ENCODE data around the gene CD83. TPM values are rescaled to one million over a fixed set of nuclear protein-coding genes. Genes with fewer than 3 reads are reported as not detected.

Gene CD83
- total and polyA plus RNA-seq, 2 of the 4 experiments (the other 2 are of a cell fraction): 2.0 to 2.5 TPM

DNA sequence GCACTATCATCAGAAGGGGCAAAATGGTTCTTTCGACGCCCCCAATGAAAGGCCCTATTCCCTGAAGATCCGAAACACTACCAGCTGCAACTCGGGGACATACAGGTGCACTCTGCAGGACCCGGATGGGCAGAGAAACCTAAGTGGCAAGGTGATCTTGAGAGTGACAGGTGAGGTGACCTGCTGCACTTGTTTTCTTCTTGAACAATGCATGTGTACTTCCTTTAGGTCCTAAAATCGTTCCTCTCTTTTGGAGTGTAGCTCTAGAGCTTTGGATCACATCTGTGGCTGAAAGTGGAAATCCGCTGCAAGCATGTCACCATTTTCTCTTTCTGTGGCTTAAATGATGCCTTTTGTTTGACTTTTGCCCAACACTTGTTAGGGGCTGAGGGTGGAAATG lies 14.0 kb downstream of the CD83 start:
- no peak overlapping the region for H2AK9ac ChIP-seq (replicated peaks; ENCODE audit: low read depth, low read length, poor library complexity)
- H3K4me2 ChIP-seq (ENCODE audit: low read depth, low read length): no peak overlapping the region
- no peak overlapping the region for H3K23ac ChIP-seq (ENCODE audit: low read depth, low read length)
- in situ Hi-C loops (cut with MboI; ENCODE audit: low sequenced_read_pairs): no loop called here
- H3K4me3 ChIP-seq (ENCODE audit: insufficient read depth, low read depth, low read length): no peak overlapping the region
- no peaks in the 10 kb centered on the region for H4K20me1 ChIP-seq (ENCODE audit: insufficient read depth, low read length)
- no peak overlapping the region for H2AK5ac ChIP-seq (ENCODE audit: low read depth, low read length)
- ChIA-PET CTCF (no interaction called here), POLR2A (ENCODE audit: unreplicated experiment) (no interaction called here)
- H3K79me1 ChIP-seq (ENCODE audit: low read depth in 1 of 2, low read length in 2 of 2): no peaks in the 10 kb centered on the region
- H2BK120ac ChIP-seq (ENCODE audit: low read depth, low read length): no peak overlapping the region
- no peak overlapping the region for H4K8ac ChIP-seq (ENCODE audit: low read depth in 2 of 2, low read length in 2 of 2)
- H3K56ac ChIP-seq (ENCODE audit: extremely low read depth, insufficient read depth, low read length): no peak overlapping the region
- no peaks in the 10 kb centered on the region for H3K4me1 ChIP-seq (ENCODE audit: control insufficient read depth, insufficient read depth, low read length)
- H3K9ac ChIP-seq (ENCODE audit: low read depth, low read length): no peak overlapping the region
- H3K27ac ChIP-seq (ENCODE audit: insufficient read depth, low read length): no peak overlapping the region
- H3K9me3 ChIP-seq (ENCODE audit: control insufficient read depth, insufficient read depth, low read length): no peaks in the 10 kb centered on the region
- intact Hi-C loops (cut with micrococcal nuclease): no loop called here
- no peaks in the 10 kb centered on the region for H3K9me1 ChIP-seq (ENCODE audit: insufficient read depth, low read length)
- WGBS, 2 experiments (ENCODE audit: extremely low coverage in 2 of 2, insufficient read length in 1 of 2): 93% methylated on average over 3 of the region's 7 CpGs; no CpG with 5 or more reads in 1 of the 2 experiments
- TF ChIP-seq POLR2A (IDR thresholded peaks at IDR 0.05; ENCODE audit: low read depth, low read length): no peak
- TF ChIP-seq, protein P1, sequence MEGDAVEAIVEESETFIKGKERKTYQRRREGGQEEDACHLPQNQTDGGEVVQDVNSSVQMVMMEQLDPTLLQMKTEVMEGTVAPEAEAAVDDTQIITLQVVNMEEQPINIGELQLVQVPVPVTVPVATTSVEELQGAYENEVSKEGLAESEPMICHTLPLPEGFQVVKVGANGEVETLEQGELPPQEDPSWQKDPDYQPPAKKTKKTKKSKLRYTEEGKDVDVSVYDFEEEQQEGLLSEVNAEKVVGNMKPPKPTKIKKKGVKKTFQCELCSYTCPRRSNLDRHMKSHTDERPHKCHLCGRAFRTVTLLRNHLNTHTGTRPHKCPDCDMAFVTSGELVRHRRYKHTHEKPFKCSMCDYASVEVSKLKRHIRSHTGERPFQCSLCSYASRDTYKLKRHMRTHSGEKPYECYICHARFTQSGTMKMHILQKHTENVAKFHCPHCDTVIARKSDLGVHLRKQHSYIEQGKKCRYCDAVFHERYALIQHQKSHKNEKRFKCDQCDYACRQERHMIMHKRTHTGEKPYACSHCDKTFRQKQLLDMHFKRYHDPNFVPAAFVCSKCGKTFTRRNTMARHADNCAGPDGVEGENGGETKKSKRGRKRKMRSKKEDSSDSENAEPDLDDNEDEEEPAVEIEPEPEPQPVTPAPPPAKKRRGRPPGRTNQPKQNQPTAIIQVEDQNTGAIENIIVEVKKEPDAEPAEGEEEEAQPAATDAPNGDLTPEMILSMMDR (conservative IDR thresholded peaks at IDR 0.05; ENCODE audit: low read depth, low read length): no peak
- DNase-seq: no peak
- no peaks in the 10 kb centered on the region; the same call in 1 of the 2 replicates for H3K36me3 ChIP-seq (ENCODE audit: control insufficient read depth, insufficient read depth, low read length)
- no peaks in the 10 kb centered on the region for H3K27me3 ChIP-seq (ENCODE audit: control insufficient read depth, insufficient read depth, low read length)
- H3K14ac ChIP-seq (replicated peaks; ENCODE audit: low read depth, low read length): no peak overlapping the region
- no peak overlapping the region for H3K4ac ChIP-seq (ENCODE audit: low read depth, low read length)
- BruUV-seq (replicated peaks): no TSS peak
- H2BK15ac ChIP-seq (ENCODE audit: low read depth, low read length): no peak overlapping the region
- dilution Hi-C loops (cut with HindIII; ENCODE audit: low sequenced_read_pairs, unreplicated experiment): no loop called here
- no peak overlapping the region for H2BK5ac ChIP-seq (ENCODE audit: low read depth, low read length, poor library complexity, severe bottlenecking)
- H4K91ac ChIP-seq (ENCODE audit: insufficient read depth, low read depth, low read length): no peak overlapping the region
- H2AFZ ChIP-seq (replicated peaks; ENCODE audit: low read length, poor library complexity): no peak overlapping the region
- ATAC-seq (ENCODE audit: low read depth): no peak
- no peak overlapping the region for H2BK20ac ChIP-seq (ENCODE audit: low read depth, low read length)
- H4K5ac ChIP-seq (ENCODE audit: low read depth, low read length): no peak overlapping the region
- H3K18ac ChIP-seq (ENCODE audit: low read depth, low read length): no peak overlapping the region

Measured in IMR-90 (cell line).